ENCODE results near the gene KAT2A. TPM values are rescaled to one million over a fixed set of nuclear protein-coding genes. Genes with fewer than 3 reads are reported as not detected.
A peak's percentile ranks its signal among the peaks of the same experiment; 100 is the strongest.

KAT2A gene
- total and polyA plus RNA-seq, 9 of the 15 experiments (the other 6 are each of a cell fraction or from before 2014, with no cell fraction given): 1.5 to 80.4 (median 31.9) TPM

DNA sequence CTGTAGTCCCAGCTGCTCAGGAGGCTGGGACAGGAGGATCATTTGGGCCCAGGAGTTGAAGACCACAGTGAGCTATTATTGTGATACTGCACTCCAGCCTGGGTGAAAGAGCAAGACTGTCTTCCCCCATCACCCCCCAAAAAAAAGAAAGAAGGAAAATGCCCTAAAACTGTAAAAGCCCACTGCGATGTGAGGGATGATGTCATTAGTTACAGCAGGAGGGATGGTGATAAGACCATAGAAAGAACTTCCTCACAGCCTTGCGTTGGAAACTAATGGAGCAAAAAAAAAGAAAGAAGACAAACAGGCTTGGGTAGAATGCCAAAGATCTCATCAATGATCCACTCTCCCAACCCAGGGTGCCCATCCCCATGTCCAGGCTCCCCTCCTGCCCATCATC lies 41.6 kb downstream of the KAT2A start:
- intact Hi-C loops (cut with micrococcal nuclease) (no loop called here), in situ Hi-C loops (cut with MboI) (no loop called here)
- peaks cover 14 to 15% of the 10 kb centered on the region in 2 experiments for H3K4me1 ChIP-seq (replicated peaks in 1 of 2; ENCODE audit: control insufficient read depth in 2 of 2, insufficient read depth in 2 of 2, low read length in 2 of 2)
- H3K4me2 ChIP-seq (ENCODE audit: insufficient read depth, low read length): no peak overlapping the region
- no peak overlapping the region for H3K4me3 ChIP-seq
- no peaks in the 10 kb centered on the region for H3K9me3 ChIP-seq (replicated peaks; ENCODE audit: control insufficient read depth, insufficient read depth, low read depth, low read length)
- H3K9me1 ChIP-seq (ENCODE audit: control insufficient read depth, insufficient read depth, low read length): no peaks in the 10 kb centered on the region
- H3K9ac ChIP-seq (ENCODE audit: insufficient read depth in 1 of 2, low read depth in 2 of 2, low read length in 2 of 2): no peak overlapping the region
- H4K20me1 ChIP-seq (replicated peaks; ENCODE audit: control insufficient read depth, insufficient read depth, low read length): peaks cover 4% of the 10 kb centered on the region; the same call in 1 of the 2 replicates
- BruUV-seq (replicated peaks): no TSS peak
- POLR2A ChIA-PET: interaction anchor here (0.6 to 1.2 kb wide), 3 partner anchors 12 to 24 kb away, joined by 3 to 5 read pairs (median 3); no protein-coding TSS in a partner anchor
- no peaks in the 10 kb centered on the region for H3K79me2 ChIP-seq (ENCODE audit: control insufficient read depth, insufficient read depth, low read length)
- H2AFZ ChIP-seq (ENCODE audit: low read depth, low read length): no peak overlapping the region
- ATAC-seq (no peak), DNase-seq (ENCODE audit: extremely low read depth in 1 of 4, low spot score in 3 of 4) (no peak), FAIRE-seq (no peak)
- CTCF ChIA-PET (ENCODE audit: low intra/inter-chr PET ratio): no interaction called here
- no peaks in the 10 kb centered on the region for H3K36me3 ChIP-seq (ENCODE audit: control insufficient read depth, insufficient read depth, low read length)
- H3K27me3 ChIP-seq (ENCODE audit: control insufficient read depth in 2 of 2, insufficient read depth in 2 of 2, low read length in 2 of 2): peaks cover 0 to 5% of the 10 kb centered on the region in 2 experiments; a peak in 1 of 5 replicates
- no peak overlapping the region for H3K27ac ChIP-seq (ENCODE audit: extremely low read depth, low read depth, low read length)
- 0% methylated on average over 2 of the region's 2 CpGs for WGBS (ENCODE audit: insufficient coverage, low coverage, missing lambda C conversion rate)
- TF ChIP-seq KDM1A (IDR thresholded peaks at IDR 0.05) (peak; percentile 54 to 60; a peak in 2 of 4 replicates), CSDE1 (IDR thresholded peaks at IDR 0.05) (no peak), JUND (IDR thresholded peaks at IDR 0.05; ENCODE audit: borderline replicate concordance, low read depth, low read length) (peak; percentile 58), JUND (tag; IDR thresholded peaks at IDR 0.05; ENCODE audit: borderline replicate concordance, low read depth, low read length) (peak; percentile 83; the same call in 2 of the 3 replicates), PTRF (tag; IDR thresholded peaks at IDR 0.05) (no peak), RAD21 (CRISPR knock-in tag; conservative IDR thresholded peaks at IDR 0.05 in 1 of 2, IDR thresholded peaks at IDR 0.05 in 1 of 2) (no peak), ZKSCAN1 (IDR thresholded peaks at IDR 0.05; ENCODE audit: low read depth, low read length) (no peak), ZNF134 (CRISPR knock-in tag; conservative IDR thresholded peaks at IDR 0.05) (no peak), KDM2B (CRISPR knock-in tag; IDR thresholded peaks at IDR 0.05) (no peak)
- TF ChIP-seq, protein P1, sequence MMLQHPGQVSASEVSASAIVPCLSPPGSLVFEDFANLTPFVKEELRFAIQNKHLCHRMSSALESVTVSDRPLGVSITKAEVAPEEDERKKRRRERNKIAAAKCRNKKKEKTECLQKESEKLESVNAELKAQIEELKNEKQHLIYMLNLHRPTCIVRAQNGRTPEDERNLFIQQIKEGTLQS (IDR thresholded peaks at IDR 0.05): peak; percentile 88
- TF ChIP-seq, protein P1 (CRISPR knock-in tag; conservative IDR thresholded peaks at IDR 0.05): no peak
- TF ChIP-seq, protein P2, sequence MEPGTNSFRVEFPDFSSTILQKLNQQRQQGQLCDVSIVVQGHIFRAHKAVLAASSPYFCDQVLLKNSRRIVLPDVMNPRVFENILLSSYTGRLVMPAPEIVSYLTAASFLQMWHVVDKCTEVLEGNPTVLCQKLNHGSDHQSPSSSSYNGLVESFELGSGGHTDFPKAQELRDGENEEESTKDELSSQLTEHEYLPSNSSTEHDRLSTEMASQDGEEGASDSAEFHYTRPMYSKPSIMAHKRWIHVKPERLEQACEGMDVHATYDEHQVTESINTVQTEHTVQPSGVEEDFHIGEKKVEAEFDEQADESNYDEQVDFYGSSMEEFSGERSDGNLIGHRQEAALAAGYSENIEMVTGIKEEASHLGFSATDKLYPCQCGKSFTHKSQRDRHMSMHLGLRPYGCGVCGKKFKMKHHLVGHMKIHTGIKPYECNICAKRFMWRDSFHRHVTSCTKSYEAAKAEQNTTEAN (CRISPR knock-in tag; IDR thresholded peaks at IDR 0.05): no peak
